Measurements from ENCODE around the gene E2F7.

Gene E2F7

DNA sequence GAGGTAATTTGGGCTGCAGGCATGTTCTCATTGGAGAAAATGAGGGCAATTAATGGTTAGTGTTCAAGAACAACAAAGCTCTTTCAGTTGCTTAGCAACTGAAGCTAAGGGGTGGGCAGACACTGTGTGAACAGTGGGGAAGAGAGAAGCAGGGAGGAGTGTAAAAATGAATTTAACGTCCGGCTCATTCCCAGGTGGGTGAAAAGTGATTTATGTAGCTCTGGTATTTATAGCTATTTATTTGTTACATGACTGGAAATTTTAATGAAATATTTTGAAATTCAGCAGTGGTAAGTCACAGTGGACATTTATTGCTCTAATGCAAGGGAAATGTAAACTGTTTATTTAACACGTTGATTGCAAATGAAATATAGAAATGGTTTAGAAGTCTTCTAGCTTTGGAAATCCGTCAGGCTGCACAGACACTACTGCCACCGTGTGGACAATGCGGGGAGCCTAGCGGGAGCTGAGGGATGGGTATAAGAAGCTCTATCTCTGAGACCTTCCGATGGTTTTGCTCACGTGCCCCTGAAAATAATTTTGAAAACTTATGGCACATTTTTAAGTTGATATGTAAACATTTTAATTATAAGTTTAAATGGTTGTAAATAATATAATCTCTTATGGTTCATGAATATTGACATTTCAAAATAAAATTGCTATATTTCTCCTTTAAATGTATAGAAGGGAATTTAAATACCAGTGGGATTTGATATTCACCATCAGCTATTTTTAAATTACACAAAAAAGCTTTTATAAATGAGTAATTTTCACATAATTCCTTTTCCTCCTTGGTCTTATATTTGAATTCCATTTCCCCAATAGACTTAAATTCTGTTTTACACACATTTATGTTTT lies 54.4 kb downstream of the E2F7 start:
- peak; percentile 82 for DNase-seq
- Histone ChIP-seq H3K4me3 (ENCODE audit: low read depth, low read length) (no peak overlapping the region), H3K36me3 (no peaks in the 10 kb centered on the region), H3K27ac (no peak overlapping the region), H3K27me3 (ENCODE audit: insufficient read depth, low read depth, severe bottlenecking) (no peaks in the 10 kb centered on the region), H3K9me3 (ENCODE audit: severe bottlenecking) (no peaks in the 10 kb centered on the region)
- TF ChIP-seq, protein P1, sequence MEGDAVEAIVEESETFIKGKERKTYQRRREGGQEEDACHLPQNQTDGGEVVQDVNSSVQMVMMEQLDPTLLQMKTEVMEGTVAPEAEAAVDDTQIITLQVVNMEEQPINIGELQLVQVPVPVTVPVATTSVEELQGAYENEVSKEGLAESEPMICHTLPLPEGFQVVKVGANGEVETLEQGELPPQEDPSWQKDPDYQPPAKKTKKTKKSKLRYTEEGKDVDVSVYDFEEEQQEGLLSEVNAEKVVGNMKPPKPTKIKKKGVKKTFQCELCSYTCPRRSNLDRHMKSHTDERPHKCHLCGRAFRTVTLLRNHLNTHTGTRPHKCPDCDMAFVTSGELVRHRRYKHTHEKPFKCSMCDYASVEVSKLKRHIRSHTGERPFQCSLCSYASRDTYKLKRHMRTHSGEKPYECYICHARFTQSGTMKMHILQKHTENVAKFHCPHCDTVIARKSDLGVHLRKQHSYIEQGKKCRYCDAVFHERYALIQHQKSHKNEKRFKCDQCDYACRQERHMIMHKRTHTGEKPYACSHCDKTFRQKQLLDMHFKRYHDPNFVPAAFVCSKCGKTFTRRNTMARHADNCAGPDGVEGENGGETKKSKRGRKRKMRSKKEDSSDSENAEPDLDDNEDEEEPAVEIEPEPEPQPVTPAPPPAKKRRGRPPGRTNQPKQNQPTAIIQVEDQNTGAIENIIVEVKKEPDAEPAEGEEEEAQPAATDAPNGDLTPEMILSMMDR (IDR thresholded peaks at IDR 0.05; ENCODE audit: low read depth, low read length), result peak; percentile 79

DNA sequence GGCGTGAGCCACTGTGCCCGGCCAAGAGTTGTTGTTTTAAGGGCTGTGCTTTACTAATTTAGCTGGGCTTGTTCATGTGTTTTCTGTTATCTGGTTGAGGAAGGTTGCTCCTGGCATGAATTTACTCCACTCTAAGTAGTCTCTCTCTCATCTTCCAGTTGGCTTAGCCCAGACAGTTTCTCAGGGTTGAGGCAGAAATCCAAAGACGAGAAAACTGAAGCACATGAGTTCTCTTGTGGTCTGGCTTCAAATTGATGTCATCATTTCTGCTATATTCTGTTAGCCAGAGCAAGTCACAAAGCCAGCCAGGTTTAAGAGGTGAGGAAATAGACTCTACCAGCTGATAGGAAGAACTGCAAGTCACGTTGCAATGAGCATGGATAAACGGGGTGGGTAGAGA lies 57.9 kb downstream of the E2F7 start:
- H3K27me3 ChIP-seq (ENCODE audit: insufficient read depth, low read depth, severe bottlenecking), result no peaks in the 10 kb centered on the region
- no peak for DNase-seq
- TF ChIP-seq, protein P1 (IDR thresholded peaks at IDR 0.05; ENCODE audit: low read depth, low read length), result no peak
- no peak overlapping the region for H3K27ac ChIP-seq
- H3K9me3 ChIP-seq (ENCODE audit: severe bottlenecking), result no peaks in the 10 kb centered on the region
- H3K4me3 ChIP-seq (ENCODE audit: low read depth, low read length), result no peak overlapping the region
- no peaks in the 10 kb centered on the region for H3K36me3 ChIP-seq

DNA sequence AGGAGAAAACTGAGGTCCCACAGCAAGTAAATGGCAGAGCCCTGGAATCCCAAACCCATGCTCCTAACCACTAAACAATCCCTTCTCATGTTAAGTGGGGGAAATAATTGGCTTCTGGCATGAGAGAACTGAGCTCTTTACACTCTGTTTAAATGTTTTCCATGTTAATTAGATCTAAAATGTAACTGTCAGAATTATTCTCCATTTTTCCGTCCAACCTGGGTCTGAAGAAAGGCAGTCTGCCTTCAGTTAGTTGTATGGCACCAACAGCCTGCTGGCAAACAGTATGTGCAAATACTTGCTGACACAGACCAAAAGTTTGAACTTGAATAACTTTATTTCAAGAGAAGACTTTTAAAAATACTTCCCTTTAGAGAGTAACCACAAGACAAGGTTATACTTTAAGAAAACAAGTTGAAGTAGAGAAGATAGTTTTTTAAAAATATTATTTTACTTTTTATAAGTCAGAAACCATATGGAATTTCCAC lies 59.7 kb downstream of the E2F7 start:
- TF ChIP-seq, protein P1 (IDR thresholded peaks at IDR 0.05; ENCODE audit: low read depth, low read length), result no peak
- H3K36me3 ChIP-seq, result no peaks in the 10 kb centered on the region
- H3K4me3 ChIP-seq (ENCODE audit: low read depth, low read length), result no peak overlapping the region
- H3K27me3 ChIP-seq (ENCODE audit: insufficient read depth, low read depth, severe bottlenecking), result no peaks in the 10 kb centered on the region
- no peak for DNase-seq
- H3K9me3 ChIP-seq (ENCODE audit: severe bottlenecking), result no peaks in the 10 kb centered on the region
- no peak overlapping the region for H3K27ac ChIP-seq

DNA sequence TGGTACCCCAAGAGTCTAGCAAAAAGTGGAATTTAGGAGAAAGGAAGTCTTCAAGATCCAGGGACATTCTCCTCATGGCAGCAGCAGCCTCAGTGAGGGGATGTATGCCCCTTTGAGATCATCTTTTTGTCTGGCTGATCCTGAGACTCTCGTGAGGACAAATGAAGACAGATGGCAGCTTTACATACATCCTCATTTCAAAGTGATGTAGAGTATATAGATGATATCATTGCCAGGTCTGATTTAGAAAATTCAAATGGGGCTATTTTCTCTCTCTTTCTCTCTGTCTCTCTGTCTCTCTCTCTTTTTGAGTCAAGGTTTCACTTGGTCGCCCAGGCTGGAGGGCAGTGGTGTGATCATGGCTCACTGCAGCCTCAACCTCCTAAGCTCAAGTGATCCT lies 61.5 kb downstream of the E2F7 start:
- TF ChIP-seq, protein P1 (IDR thresholded peaks at IDR 0.05; ENCODE audit: low read depth, low read length), result no peak
- Histone ChIP-seq H3K9me3 (ENCODE audit: severe bottlenecking) (no peaks in the 10 kb centered on the region), H3K4me3 (ENCODE audit: low read depth, low read length) (no peak overlapping the region), H3K36me3 (no peaks in the 10 kb centered on the region), H3K27ac (no peak overlapping the region), H3K27me3 (ENCODE audit: insufficient read depth, low read depth, severe bottlenecking) (no peaks in the 10 kb centered on the region)
- no peak for DNase-seq

DNA sequence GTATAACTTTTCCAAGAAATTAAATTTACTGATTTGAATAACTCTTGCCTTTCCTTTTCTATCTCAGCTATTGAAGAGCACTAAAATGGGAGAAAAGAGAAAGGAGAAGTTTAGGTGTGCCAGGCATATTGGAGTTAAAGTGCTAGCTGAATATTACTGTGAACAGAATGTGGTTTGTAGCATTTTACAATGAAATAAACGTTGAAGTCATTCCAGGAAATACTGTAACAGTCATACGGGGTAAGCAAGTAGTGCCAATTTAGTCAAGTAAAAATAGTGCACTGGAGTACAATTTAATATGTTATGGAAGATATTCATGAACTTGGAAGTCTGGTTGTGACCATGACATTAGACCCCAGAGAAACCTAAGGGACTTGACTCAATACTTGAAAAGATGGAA lies 62.1 kb downstream of the E2F7 start:
- Histone ChIP-seq H3K27me3 (ENCODE audit: insufficient read depth, low read depth, severe bottlenecking) (no peaks in the 10 kb centered on the region), H3K27ac (no peak overlapping the region), H3K4me3 (ENCODE audit: low read depth, low read length) (no peak overlapping the region), H3K9me3 (ENCODE audit: severe bottlenecking) (no peaks in the 10 kb centered on the region), H3K36me3 (no peaks in the 10 kb centered on the region)
- DNase-seq, result no peak
- TF ChIP-seq, protein P1 (IDR thresholded peaks at IDR 0.05; ENCODE audit: low read depth, low read length), result no peak
